ENCODE data around the gene RPL28. TPM values are rescaled to one million over a fixed set of nuclear protein-coding genes. Genes with fewer than 3 reads are reported as not detected.
"Not testable (repeated sequence)": the region's sequence is repeated elsewhere in the genome, so short reads cannot be mapped to it uniquely, and the experiment has no call there.

Gene RPL28
- total and polyA plus RNA-seq, 10 donors: 581 to 4,833 (median 1,526) TPM

- no peak overlapping the region for H3K27ac ChIP-seq
- no peak for DNase-seq
- H3K36me3 ChIP-seq: peaks cover 4 to 48% (median 34%) of the 10 kb centered on the region in 6 donors
- no peaks in the 10 kb centered on the region for H3K9me3 ChIP-seq
- peaks cover 14 to 38% (median 26%) of the 10 kb centered on the region in 6 donors for H3K4me1 ChIP-seq
- H3K4me3 ChIP-seq: no peak overlapping the region
- intact Hi-C loops (cut with DNase I; ENCODE audit: low total_unique reads): no loop called here
- TF ChIP-seq POLR2AphosphoS5 (IDR thresholded peaks at IDR 0.05) (peak in 1 of 3 donors; percentile 1), CTCF (IDR thresholded peaks at IDR 0.05 in 8 of 11, conservative IDR thresholded peaks at IDR 0.05 in 3 of 11) (no peak), POLR2A (IDR thresholded peaks at IDR 0.05) (no peak)
- 81 to 88% (median 85%) methylated on average over 18 of the region's 18 CpGs for WGBS, 5 donors
- H3K27me3 ChIP-seq (replicated peaks in 1 of 7): no peaks in the 10 kb centered on the region
Measured at GRCh38 chr19:55392820-55393761, 7.4 kb downstream of the RPL28 start.

GRCh38 chr19:55398200-55398925 is 12.6 kb downstream of the RPL28 start:
- peaks cover 0 to 29% (median 2%) of the 10 kb centered on the region in 6 donors for H3K4me1 ChIP-seq
- H3K27me3 ChIP-seq (replicated peaks in 1 of 7): no peaks in the 10 kb centered on the region
- H3K36me3 ChIP-seq: peaks cover 0 to 39% (median 30%) of the 10 kb centered on the region in 6 donors
- intact Hi-C loops (cut with DNase I; ENCODE audit: low total_unique reads): no loop called here
- no peak for TF ChIP-seq CTCF (IDR thresholded peaks at IDR 0.05 in 8 of 11, conservative IDR thresholded peaks at IDR 0.05 in 3 of 11)
- no peak for DNase-seq
- no peaks in the 10 kb centered on the region for H3K9me3 ChIP-seq
- WGBS, 5 donors: 44 to 84% (median 62%) methylated on average over 12 of the region's 12 CpGs
- peak overlapping the region in 6 of 8 donors; percentile 9 to 81 (median 63) for H3K27ac ChIP-seq
- H3K4me3 ChIP-seq: peak overlapping the region in 1 of 8 donors; percentile 10

- Histone ChIP-seq H3K4me3 (no peak overlapping the region), H3K27me3 (replicated peaks in 1 of 7) (no peaks in the 10 kb centered on the region), H3K36me3 (peaks cover 0 to 60% (median 38%) of the 10 kb centered on the region in 6 donors), H3K9me3 (no peaks in the 10 kb centered on the region), H3K4me1 (peaks cover 0 to 47% (median 3%) of the 10 kb centered on the region in 6 donors), H3K27ac (no peak overlapping the region)
- no peak for DNase-seq
- WGBS, 5 donors: 89 to 96% (median 92%) methylated on average over 14 of the region's 14 CpGs
- no peak for TF ChIP-seq CTCF (IDR thresholded peaks at IDR 0.05 in 8 of 11, conservative IDR thresholded peaks at IDR 0.05 in 3 of 11)
- peak in 2 of 3 donors; percentile 19 to 35 for TF ChIP-seq POLR2AphosphoS5 (IDR thresholded peaks at IDR 0.05)
- no peak for TF ChIP-seq POLR2A (IDR thresholded peaks at IDR 0.05)
- intact Hi-C loops (cut with DNase I; ENCODE audit: low total_unique reads): no loop called here
Measured at GRCh38 chr19:55400281-55401087, 14.8 kb downstream of the RPL28 start.

- H3K27ac ChIP-seq; H3K4me3 ChIP-seq; H3K9me3 ChIP-seq; intact Hi-C loops (cut with DNase I; ENCODE audit: low total_unique reads); H3K27me3 ChIP-seq (replicated peaks in 1 of 7); DNase-seq: not testable (repeated sequence)
- WGBS, 5 donors: 89 to 95% (median 93%) methylated on average over 7 to 23 of the region's 28 CpGs
- H3K36me3 ChIP-seq: peaks cover 0 to 69% (median 41%) of the 10 kb centered on the region in 6 donors
- H3K4me1 ChIP-seq: peaks cover under 1 to 56% (median 11%) of the 10 kb centered on the region in 6 donors
Measured at GRCh38 chr19:55401390-55401789, 15.7 kb downstream of the RPL28 start.

All from spleen (tissue), 11 donors.